Breast epithelium (tissue), 3 donors: ENCODE measurements around the gene CMTR2.
"Not testable (repeated sequence)": the region's sequence is repeated elsewhere in the genome, so short reads cannot be mapped to it uniquely, and the experiment has no call there.

ENCODE experiments used
- POLR2A ChIP-seq: fragments of 450-650 bp; IDR thresholded peaks from one replicate; pipeline ENCODE4 v1.6.1; 2016; ENCODE audit warnings: antibody characterized with exemption, mild to moderate bottlenecking, moderate library complexity
- TF ChIP-seq, protein P1 (sequence below), 3 donors: fragments of 450-650 bp; IDR thresholded peaks; one replicate each; pipeline ENCODE4 v1.5.1; 2016 to 2017; ENCODE audit warnings: antibody characterized with exemption in 3 of 3, mild to moderate bottlenecking in 3 of 3, moderate library complexity in 3 of 3

DNA sequence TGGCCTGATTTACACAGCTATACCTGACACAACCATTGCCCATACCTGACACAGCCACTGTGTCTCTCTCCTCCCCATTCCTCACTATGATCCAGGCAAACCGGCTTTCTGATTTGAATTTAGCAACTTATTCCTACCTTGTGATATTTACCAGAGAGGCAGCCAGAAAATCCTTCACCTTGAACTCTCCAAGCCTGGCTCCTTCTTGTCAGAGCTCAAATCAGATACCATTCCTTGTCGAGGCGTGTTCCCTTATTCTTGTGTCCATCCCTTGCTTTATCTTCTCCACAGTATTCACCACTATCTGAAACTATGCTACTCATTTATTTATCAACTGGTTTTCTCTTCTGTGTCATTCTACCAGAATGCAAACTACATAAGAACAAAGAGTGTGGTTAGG, 24.4 kb upstream of the CMTR2 start:
- not testable (repeated sequence) for TF ChIP-seq POLR2A
- TF ChIP-seq, protein P1, sequence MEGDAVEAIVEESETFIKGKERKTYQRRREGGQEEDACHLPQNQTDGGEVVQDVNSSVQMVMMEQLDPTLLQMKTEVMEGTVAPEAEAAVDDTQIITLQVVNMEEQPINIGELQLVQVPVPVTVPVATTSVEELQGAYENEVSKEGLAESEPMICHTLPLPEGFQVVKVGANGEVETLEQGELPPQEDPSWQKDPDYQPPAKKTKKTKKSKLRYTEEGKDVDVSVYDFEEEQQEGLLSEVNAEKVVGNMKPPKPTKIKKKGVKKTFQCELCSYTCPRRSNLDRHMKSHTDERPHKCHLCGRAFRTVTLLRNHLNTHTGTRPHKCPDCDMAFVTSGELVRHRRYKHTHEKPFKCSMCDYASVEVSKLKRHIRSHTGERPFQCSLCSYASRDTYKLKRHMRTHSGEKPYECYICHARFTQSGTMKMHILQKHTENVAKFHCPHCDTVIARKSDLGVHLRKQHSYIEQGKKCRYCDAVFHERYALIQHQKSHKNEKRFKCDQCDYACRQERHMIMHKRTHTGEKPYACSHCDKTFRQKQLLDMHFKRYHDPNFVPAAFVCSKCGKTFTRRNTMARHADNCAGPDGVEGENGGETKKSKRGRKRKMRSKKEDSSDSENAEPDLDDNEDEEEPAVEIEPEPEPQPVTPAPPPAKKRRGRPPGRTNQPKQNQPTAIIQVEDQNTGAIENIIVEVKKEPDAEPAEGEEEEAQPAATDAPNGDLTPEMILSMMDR (IDR thresholded peaks at IDR 0.05) = not testable (repeated sequence)
